RCC 7860 (cell line): ENCODE measurements around the gene C19orf44.

ENCODE experiments used
- DNase-seq: peaks from one replicate; pipeline ENCODE4 v3.0.0-alpha.2; 2015; ENCODE audit warnings: low spot score
- FAIRE-seq: peaks from 2 replicates; lab custom pipeline; 2012; peaks lifted over from hg19 to GRCh38; lab: Jason Lieb, UNC

Gene C19orf44

GRCh38 chr19:16514383-16515019, 18.3 kb downstream of the C19orf44 start:
- no peak for DNase-seq
- FAIRE-seq = no peak

GRCh38 chr19:16516381-16516780, 20.2 kb downstream of the C19orf44 start:
- no peak for DNase-seq
- FAIRE-seq = no peak

GRCh38 chr19:16516923-16517610, 20.9 kb downstream of the C19orf44 start:
- FAIRE-seq (no peak), DNase-seq (no peak)

- DNase-seq (no peak), FAIRE-seq (no peak)
Measured at GRCh38 chr19:16518061-16518460, 21.9 kb downstream of the C19orf44 start.

GRCh38 chr19:16518483-16519229, 22.5 kb downstream of the C19orf44 start:
- DNase-seq (no peak), FAIRE-seq (no peak)

- DNase-seq = no peak
- no peak for FAIRE-seq
Measured at GRCh38 chr19:16519230-16519687, 23.1 kb downstream of the C19orf44 start.

GRCh38 chr19:16520074-16520973, 24.1 kb downstream of the C19orf44 start:
- DNase-seq = no peak
- FAIRE-seq = no peak

- no peak for DNase-seq
- FAIRE-seq = no peak
Measured at GRCh38 chr19:16520986-16521624, 24.9 kb downstream of the C19orf44 start.

- no peak for FAIRE-seq
- DNase-seq = no peak
Measured at GRCh38 chr19:16521715-16522289, 25.6 kb downstream of the C19orf44 start.

GRCh38 chr19:16522559-16523377, 26.6 kb downstream of the C19orf44 start:
- FAIRE-seq = no peak

GRCh38 chr19:16524991-16525734, 29.0 kb downstream of the C19orf44 start:
- FAIRE-seq = no peak
- DNase-seq = no peak

More at GRCh38 chr19:16522559-16523377, 26.6 kb downstream of the C19orf44 start:
- no peak for DNase-seq

GRCh38 chr19:16525751-16526481, 29.7 kb downstream of the C19orf44 start:
- DNase-seq = no peak
- no peak for FAIRE-seq

- no peak for DNase-seq
- no peak for FAIRE-seq
Measured at GRCh38 chr19:16527334-16527935, 31.2 kb downstream of the C19orf44 start.

GRCh38 chr19:16527971-16528521, 31.9 kb downstream of the C19orf44 start:
- DNase-seq = no peak
- no peak for FAIRE-seq

- DNase-seq = no peak
- no peak for FAIRE-seq
Measured at GRCh38 chr19:16529466-16530144, 33.4 kb downstream of the C19orf44 start.
